Left ventricle myocardium inferior (tissue), 1 donor: ENCODE results near the gene REEP1. TPM values are rescaled to one million over a fixed set of nuclear protein-coding genes. Genes with fewer than 3 reads are reported as not detected.

Source experiments
- DNase-seq: peaks from one replicate; pipeline ENCODE4 v3.0.0-alpha.2; 2020
- H3K27ac ChIP-seq: fragments of 200-600 bp; replicated peaks from 2 replicates; pipeline ENCODE4 v1.8.0; 2021
- H3K27me3 ChIP-seq: fragments of 200-600 bp; 2 replicates; pipeline ENCODE4 v1.8.0; 2021; ENCODE audit warnings: low read depth
- H3K36me3 ChIP-seq: fragments of 200-600 bp; 2 replicates; pipeline ENCODE4 v1.8.0; 2021
- H3K4me1 ChIP-seq: fragments of 200-600 bp; 2 replicates; pipeline ENCODE4 v1.8.0; 2021
- H3K4me3 ChIP-seq: fragments of 200-600 bp; 2 replicates; pipeline ENCODE4 v1.8.0; 2021; ENCODE audit warnings: mild to moderate bottlenecking, moderate library complexity
- H3K9me3 ChIP-seq: fragments of 200-600 bp; replicated peaks from 2 replicates; pipeline ENCODE4 v1.8.0; 2021
- intact Hi-C: fragments of 100-400 bp; cut with micrococcal nuclease; formaldehyde crosslinking; loops from one replicate; pipeline ENCODE4 v1.11.0; 2022
- total RNA-seq: library from RNA; stranded (reverse); fragmentation: NEBNext Ultra II Directional; extraction: Animal tissue kit (Norgen Biotek cat#: 25700); gene quantifications from one replicate; pipeline ENCODE4 v1.2.1, GENCODE V29; 2021
- TF ChIP-seq, protein P1 (sequence below): fragments of 200-600 bp; IDR thresholded peaks from 2 replicates; pipeline ENCODE4 v1.8.0; 2021; ENCODE audit warnings: antibody characterized with exemption, mild to moderate bottlenecking, borderline replicate concordance
- donor health status: DM: no; HTN: yes; CAD: no; lungs with severe emphysema.

REEP1 gene
- total RNA-seq, 1 donor from 2014 or later: 30.2 TPM

DNA sequence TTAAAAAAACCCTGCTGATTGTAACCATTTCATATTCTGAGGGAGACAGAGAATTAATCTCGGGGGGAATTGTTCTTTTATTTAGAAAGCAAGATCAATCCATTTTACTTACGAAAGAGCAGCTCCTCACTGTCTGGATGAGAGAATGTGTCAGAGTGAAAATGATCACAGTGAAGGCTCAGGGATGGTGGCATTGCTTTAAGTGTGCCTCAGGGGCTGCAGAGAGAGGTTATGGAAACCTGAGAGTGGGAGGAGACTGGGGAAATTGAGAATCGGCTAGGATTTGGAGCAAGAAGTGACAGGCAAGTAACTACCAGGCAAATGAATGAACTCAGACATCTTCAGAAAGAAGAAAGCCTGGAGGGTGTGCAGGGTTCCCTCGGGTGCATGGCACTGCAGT is 104.0 kb downstream of the REEP1 start:
- no peak for DNase-seq
- Histone ChIP-seq H3K9me3 (no peaks in the 10 kb centered on the region), H3K36me3 (no peaks in the 10 kb centered on the region), H3K27me3 (no peaks in the 10 kb centered on the region), H3K4me1 (peaks cover 18% of the 10 kb centered on the region), H3K4me3 (no peak overlapping the region), H3K27ac (no peak overlapping the region)
- TF ChIP-seq, protein P1, sequence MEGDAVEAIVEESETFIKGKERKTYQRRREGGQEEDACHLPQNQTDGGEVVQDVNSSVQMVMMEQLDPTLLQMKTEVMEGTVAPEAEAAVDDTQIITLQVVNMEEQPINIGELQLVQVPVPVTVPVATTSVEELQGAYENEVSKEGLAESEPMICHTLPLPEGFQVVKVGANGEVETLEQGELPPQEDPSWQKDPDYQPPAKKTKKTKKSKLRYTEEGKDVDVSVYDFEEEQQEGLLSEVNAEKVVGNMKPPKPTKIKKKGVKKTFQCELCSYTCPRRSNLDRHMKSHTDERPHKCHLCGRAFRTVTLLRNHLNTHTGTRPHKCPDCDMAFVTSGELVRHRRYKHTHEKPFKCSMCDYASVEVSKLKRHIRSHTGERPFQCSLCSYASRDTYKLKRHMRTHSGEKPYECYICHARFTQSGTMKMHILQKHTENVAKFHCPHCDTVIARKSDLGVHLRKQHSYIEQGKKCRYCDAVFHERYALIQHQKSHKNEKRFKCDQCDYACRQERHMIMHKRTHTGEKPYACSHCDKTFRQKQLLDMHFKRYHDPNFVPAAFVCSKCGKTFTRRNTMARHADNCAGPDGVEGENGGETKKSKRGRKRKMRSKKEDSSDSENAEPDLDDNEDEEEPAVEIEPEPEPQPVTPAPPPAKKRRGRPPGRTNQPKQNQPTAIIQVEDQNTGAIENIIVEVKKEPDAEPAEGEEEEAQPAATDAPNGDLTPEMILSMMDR: no peak
- intact Hi-C loops: no loop called here

DNA sequence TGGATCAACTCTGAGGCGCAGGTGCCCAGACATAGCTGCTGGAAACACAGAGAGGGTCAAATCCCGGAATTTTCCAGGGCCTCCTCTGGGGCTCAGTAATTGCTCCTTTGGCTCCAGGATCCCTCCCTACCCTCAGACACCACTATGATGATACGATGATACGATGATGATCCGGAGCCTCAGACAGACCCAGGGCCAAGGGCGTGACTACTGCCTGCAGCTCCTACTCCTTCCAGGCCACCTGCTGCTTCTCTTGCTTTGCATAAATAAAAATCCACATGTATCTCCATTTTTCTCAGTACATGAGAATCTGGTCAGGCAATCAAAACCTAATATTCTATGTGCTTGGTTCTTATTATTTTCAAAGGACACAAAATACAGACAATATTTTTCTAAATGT is 104.5 kb downstream of the REEP1 start:
- no peak for DNase-seq
- no peaks in the 10 kb centered on the region for H3K36me3 ChIP-seq
- no peaks in the 10 kb centered on the region for H3K9me3 ChIP-seq
- H3K27ac ChIP-seq: no peak overlapping the region
- H3K4me1 ChIP-seq: peaks cover 18% of the 10 kb centered on the region
- intact Hi-C loops: no loop called here
- no peaks in the 10 kb centered on the region for H3K27me3 ChIP-seq
- no peak overlapping the region for H3K4me3 ChIP-seq
- TF ChIP-seq, protein P1: no peak

DNA sequence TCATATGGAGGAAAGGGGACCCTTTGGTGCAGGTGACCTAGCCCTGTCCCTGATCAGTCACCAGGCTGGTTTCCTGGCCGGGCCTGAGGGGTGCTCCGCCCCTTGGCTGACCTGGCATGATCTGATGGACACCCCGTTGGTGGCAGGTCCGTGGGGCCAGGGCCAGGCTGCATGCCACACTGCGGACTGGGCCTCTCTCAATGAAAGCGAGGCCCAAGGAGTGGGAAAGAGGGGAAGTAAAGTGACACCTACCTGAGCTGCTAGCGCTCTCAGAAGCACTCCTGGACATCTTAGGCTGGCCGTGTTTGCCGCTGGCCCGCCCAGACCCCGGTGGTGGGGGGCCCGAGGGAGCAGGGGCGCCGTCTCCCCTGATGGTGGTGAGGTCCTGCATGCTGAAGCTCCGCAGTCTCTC is 105.0 kb downstream of the REEP1 start:
- H3K27ac ChIP-seq: no peak overlapping the region
- H3K36me3 ChIP-seq: no peaks in the 10 kb centered on the region
- H3K27me3 ChIP-seq: no peaks in the 10 kb centered on the region
- no peaks in the 10 kb centered on the region for H3K9me3 ChIP-seq
- intact Hi-C loops: no loop called here
- peaks cover 18% of the 10 kb centered on the region for H3K4me1 ChIP-seq
- H3K4me3 ChIP-seq: no peak overlapping the region
- DNase-seq: no peak
- TF ChIP-seq, protein P1: no peak

DNA sequence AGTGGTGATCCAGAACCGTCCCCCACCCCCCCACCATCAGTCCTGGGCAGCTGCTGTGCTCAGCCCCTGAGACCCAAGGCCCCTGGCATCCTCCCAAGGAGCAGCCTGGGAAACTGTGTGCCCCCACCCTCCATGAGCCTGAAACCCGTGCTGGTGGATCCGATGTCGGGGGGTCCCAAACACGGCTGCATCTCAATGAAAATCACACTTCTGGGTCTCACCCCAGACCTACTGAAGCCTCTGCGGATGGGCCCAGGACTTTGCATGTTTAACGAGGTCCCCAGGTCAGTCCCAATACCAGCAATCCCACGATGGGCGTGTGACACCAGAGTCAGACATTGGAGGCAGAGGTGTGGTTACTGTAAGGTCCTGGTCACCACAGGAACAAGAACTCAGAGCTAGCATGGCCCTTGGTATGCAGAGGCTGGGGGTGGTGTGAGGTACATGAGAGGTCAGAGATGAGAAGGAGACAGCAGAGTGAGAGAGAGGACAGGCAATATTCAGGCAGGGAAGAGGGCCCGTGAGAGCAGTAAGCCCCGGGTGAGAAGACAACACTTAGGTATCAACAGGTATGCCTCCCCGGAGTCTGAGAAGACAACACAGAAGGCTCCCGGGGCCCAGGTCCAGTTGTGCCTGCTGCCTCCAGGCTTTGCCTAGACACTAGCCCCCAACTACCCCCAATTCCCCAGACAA is 105.6 kb downstream of the REEP1 start:
- Histone ChIP-seq H3K36me3 (no peaks in the 10 kb centered on the region), H3K9me3 (no peaks in the 10 kb centered on the region), H3K27me3 (no peaks in the 10 kb centered on the region), H3K27ac (no peak overlapping the region), H3K4me1 (peaks cover 21% of the 10 kb centered on the region), H3K4me3 (no peak overlapping the region)
- DNase-seq: no peak
- TF ChIP-seq, protein P1: no peak
- intact Hi-C loops: no loop called here

DNA sequence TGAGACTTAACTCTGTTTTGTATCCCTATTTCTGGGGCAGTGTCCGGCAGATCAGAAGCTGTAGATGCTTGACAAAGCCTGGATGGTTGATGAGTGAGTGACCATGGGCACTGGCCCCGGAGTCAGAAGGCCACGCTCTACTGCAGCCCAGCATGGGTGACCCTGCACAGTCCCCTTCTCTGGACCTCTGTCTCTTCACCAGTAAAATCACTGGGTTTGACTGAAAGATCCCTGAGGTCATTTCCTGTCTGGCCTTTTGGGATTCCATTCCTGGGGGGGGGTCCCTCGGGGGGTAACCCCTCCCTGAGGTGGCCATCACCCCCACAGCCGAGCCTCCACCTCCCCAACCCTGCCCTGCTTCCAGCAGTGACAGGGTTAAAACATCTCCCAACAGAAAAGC is 106.5 kb downstream of the REEP1 start:
- H3K36me3 ChIP-seq: no peaks in the 10 kb centered on the region
- intact Hi-C loops: no loop called here
- TF ChIP-seq, protein P1: no peak
- H3K27ac ChIP-seq: no peak overlapping the region
- H3K4me3 ChIP-seq: no peak overlapping the region
- H3K27me3 ChIP-seq: no peaks in the 10 kb centered on the region
- no peaks in the 10 kb centered on the region for H3K9me3 ChIP-seq
- H3K4me1 ChIP-seq: peaks cover 27% of the 10 kb centered on the region
- no peak for DNase-seq
